Renal cortical epithelial cell (primary cell): ENCODE measurements around the gene SLC9B2. TPM values are rescaled to one million over a fixed set of nuclear protein-coding genes. Genes with fewer than 3 reads are reported as not detected.

Experiments
- DNase-seq: peaks from one replicate; pipeline ENCODE4 v3.0.0-alpha.2; 2011; ENCODE audit warnings: low read depth
- total RNA-seq: library from RNA; depleted of rRNA; stranded (reverse); fragments of >200 nt; gene quantifications from 2 replicates; pipeline ENCODE4 v1.2.3, GENCODE V29; 2014

The SLC9B2 gene
- total RNA-seq, result 11.1 and 17.9 TPM in 2 replicates

GRCh38 chr4:103076747-103077347 is at the start of gene SLC9B2:
TSS of gene SLC9B2 (minus strand) at chr4:103076761. CDS start at chr4:103067550, 9,211 bp downstream.
- peak; percentile 25 for DNase-seq

- DNase-seq, result no peak
Observed at GRCh38 chr4:103126126-103126525, 49.6 kb upstream of the SLC9B2 start.

- DNase-seq, result no peak
Observed at GRCh38 chr4:103123114-103123513, 46.6 kb upstream of the SLC9B2 start.

DNA sequence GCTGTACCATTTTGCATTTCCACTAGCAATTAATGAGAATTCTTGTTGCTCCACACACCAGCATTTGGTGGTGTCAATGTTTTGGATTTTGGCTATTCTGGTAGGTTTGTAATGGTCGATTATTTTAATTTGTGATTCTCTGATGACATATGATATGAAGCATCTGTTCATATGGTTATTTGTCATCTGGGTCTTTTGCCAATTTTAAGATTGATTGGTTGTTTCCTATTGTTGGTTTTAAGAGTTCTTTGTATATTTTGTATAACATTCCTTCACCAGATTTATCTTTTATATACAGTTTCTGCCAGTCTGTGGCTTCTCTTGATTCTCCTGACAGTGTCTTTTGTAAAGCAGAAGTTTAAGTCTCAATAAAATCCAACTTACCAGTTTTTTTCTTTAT is 41.6 kb upstream of the SLC9B2 start:
- DNase-seq, result no peak

DNA sequence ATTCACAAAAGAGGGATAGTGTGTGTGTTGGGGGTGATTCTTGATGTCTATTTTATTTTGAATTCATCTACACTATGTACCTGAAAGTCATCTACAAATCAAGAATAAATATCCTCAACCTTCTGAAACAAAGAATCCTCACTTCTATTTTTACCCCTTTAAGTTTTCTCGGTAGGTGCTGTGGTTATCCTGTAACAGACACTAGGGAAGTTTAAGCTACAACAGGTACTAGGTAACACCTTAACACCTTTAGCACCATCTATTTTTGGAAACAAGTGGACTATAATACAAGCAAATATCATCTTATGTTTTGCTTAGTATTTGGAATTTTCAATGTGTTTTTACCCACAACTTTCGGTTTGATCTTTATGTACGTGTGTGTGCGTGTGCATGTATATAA is 35.0 kb upstream of the SLC9B2 start:
- no peak for DNase-seq

DNA sequence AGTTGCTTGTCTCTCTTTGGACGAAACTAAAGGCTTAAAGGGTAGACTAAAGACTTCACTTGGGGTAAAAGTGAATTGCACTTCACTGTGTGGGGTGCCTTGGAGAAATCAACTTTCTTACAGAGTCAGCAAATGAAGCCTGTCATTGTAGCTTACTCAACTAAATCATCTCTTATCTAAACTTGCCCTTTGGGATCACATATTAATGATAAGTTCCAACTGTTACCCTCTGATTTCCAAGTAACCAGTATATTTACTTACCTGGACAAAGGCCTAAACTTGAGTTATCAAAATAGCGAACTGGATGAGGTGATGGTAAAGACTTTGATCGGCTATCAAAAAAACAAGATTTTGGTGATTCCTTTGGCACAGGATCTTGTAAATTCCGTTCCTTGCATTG is 32.0 kb upstream of the SLC9B2 start:
- DNase-seq, result no peak

- DNase-seq, result no peak
Observed at GRCh38 chr4:103105558-103106356, 29.2 kb upstream of the SLC9B2 start.

DNA sequence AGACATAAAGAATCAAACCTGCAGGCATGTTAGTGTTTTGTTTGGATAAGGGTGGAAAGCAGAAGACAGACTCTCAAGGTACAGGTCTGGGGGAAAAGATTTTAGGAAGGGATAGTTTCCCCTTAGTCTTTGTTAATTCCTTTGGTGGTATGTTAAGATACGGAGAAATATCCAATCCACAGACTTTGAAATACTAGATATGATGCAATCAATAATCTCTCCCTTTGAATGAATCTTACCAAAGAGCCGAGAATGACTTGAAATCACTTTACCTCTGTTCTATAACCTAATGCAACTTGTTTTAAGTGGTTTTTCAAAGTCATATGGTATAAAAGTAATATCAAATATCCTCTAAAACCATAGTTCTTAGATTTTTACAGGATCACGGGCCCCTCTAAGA is 28.3 kb upstream of the SLC9B2 start:
- no peak for DNase-seq

DNA sequence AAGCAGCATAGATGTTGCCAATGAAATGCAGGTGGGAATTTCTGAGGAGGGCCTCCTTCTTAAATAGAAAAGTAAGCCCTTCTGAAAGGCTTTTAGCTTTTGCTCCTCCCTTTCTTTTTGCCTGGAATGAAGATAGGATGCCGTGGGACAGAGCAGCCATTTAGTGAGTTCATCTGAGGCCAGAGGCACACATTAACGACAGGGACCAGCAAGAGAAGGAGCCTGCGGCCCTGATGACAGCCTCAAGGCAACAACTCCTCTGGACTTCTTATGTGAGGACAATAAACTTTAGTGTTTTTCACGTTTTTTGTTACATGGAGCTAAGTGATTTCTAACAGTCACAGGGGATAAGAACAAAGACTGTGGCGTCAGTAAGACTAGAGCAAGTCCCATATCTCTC is 24.1 kb upstream of the SLC9B2 start:
- DNase-seq, result no peak

GRCh38 chr4:103099691-103100392 is 23.3 kb upstream of the SLC9B2 start, which contains the start of gene BDH2:
TSS of gene BDH2 (minus strand) at chr4:103099834. CDS start at chr4:103096254, 3,580 bp downstream.
- DNase-seq, result peak; percentile 99

DNA sequence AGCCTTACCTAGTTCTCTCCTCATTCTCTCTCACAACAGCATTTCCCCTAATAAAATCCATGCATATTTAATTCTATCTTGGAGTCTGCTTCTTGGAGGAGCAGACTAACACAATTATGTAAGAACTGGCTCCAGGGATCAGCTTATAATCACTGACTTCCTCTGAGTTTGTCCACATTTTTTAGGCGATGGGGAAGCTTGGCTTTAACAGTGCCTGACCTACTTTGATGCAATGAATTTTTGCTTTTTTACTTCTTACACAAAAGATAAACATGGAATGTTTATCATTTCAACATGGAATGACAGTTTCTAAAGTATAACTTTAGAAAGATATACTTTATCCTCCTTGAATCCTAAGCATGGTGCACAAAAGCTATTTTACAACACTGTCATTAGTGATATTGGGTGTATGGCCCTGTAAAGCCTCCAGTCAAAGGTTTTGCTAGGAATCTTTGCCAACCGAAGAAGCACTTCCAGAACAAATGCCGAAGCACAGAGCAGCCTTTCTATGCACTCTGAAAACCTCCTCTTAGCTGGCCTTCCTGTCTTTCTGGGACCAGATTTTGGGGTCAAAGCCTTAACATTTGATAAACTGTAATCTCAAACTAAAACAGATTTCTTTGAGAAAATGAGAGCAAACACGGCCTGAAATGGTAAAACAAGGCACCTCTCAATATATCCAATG is 22.3 kb upstream of the SLC9B2 start:
- DNase-seq, result peak; percentile 11

DNA sequence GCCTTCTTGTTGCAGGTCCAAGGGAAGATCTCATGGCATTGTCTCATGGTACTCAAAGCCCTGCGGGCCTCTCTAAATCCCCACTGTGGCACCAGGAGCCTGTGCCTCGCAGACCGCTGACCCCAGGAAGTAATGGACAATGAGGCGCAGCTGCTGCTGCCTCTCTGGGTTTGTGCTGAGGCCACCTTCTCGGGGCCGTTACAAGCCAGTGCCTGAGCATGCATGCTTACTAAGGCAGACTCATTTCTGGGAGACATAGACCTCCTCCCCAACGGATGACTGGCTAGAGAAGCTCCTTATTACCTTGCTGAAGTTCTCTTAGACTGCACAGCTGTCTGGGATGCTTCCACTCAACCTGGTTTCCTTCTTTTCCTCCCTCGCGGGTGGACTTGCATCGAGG is 21.8 kb upstream of the SLC9B2 start:
- peak; percentile 51 for DNase-seq

GRCh38 chr4:103097112-103097511 is 20.6 kb upstream of the SLC9B2 start:
- DNase-seq, result peak; percentile 85

GRCh38 chr4:103095080-103095479 is 18.5 kb upstream of the SLC9B2 start:
- peak; percentile 48 for DNase-seq

DNA sequence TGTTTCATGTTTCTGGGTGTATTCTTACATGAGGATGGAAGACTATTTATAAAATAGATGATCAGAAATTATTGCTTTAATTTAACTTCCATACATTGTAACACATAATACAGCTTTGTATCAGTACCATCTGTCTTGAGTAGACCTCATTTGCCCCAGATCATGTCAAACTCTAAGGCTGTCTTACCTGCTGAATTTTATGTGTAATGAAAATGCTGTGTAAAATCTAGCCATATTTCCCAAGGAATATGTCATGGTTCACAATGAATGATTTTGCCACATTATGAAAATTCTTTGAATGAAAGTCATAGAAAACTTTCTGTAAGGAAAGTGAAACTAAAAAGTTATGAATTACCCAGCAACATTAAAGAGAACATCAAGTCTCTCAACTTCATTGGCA is 15.7 kb upstream of the SLC9B2 start:
- no peak for DNase-seq

- DNase-seq, result peak; percentile 75
Observed at GRCh38 chr4:103091601-103092223, 15.2 kb upstream of the SLC9B2 start.

- DNase-seq, result no peak
Observed at GRCh38 chr4:103089481-103089880, 12.9 kb upstream of the SLC9B2 start.

- no peak for DNase-seq
Observed at GRCh38 chr4:103086551-103086950, 10.0 kb upstream of the SLC9B2 start.

DNA sequence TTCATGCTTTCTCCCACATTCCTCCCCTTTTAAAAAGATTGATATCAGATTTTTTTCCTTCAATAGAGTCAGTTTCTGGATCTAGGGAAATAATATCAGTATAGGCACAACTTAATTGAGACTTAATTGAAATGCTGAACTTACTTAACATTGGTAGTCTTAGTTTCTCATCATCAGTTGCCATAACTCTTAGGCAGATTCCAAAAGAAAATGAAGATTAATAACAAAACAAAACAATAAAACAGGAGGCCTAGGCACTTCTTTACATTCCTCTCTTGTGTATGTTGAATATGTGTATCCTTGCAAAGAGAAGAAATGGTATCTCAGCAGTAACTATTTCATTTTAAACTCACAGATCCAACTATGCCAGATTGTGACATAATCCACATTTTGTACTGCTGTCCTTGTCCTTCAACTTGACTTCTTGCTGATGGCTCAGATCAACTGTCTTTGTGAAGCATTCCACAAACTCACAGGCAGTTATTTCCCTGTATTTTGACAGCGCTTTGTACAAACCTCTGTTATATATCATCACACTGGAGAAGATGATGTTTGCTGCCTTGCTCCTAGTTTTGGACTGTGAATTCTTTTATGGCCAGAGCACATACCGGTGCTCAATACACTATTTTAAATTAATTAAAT is 9.1 kb upstream of the SLC9B2 start:
- no peak for DNase-seq

DNA sequence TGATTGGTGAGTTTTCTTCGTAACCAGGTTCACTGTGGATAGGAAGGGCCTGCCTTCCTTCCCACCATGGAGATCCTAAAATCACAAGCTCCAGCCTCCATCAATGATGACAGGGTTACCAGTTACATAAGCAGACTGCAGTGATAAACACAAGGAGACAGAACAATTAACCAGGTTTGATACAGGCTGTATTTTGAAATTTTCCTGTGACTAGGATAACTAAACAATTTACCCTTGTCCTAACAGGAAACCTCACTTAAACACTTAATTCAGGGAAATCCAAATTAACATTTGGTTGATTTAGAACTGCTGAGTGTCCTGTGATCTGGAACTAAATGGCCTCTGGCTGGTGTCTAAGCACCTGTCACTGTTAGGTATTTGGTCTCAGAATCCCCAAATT is 3.1 kb upstream of the SLC9B2 start:
- no peak for DNase-seq
